Naive thymus-derived CD4-positive, alpha-beta T cell (primary cell): ENCODE data around the gene LEMD2. TPM values are rescaled to one million over a fixed set of nuclear protein-coding genes. Genes with fewer than 3 reads are reported as not detected.

Source experiments
- ATAC-seq: fragments of 150-1000 bp; cut with Tn5 transposase; 2 replicates; pipeline ENCODE4 v1.10.0; 2021; ENCODE audit warnings: mild to moderate bottlenecking, moderate library complexity
- CTCF ChIA-PET: fragments of 350-600 bp; sonication (Branson Sonifier 250); formaldehyde crosslinking; loops from one replicate; lab custom pipeline; 2021; ENCODE audit warnings: antibody characterized with exemption; lab: Charles Lee
- POLR2A ChIA-PET: fragments of 350-600 bp; sonication (Branson Sonifier 250); formaldehyde crosslinking; loops from one replicate; lab custom pipeline; 2021; ENCODE audit warnings: antibody characterized with exemption, inconsistent platforms; lab: Charles Lee
- DNase-seq, 9 donors: peaks; one replicate each; pipeline versions ENCODE4 v3.0.0 to v3.0.0-alpha.2; 2020 to 2022; ENCODE audit warnings: mixed read lengths in 1 of 9
- H3K27ac ChIP-seq: one replicate; pipeline ENCODE4 v1.7.0; 2013; ENCODE audit warnings: mild to moderate bottlenecking, low read depth, low read length, moderate library complexity
- H3K27me3 ChIP-seq, 2 donors: one replicate each; pipeline ENCODE4 v1.7.0; 2013; ENCODE audit warnings: low read length in 2 of 2, mild to moderate bottlenecking in 2 of 2, moderate library complexity in 2 of 2; ENCODE audit not compliant: control insufficient read depth in 2 of 2, insufficient read depth in 2 of 2
- H3K36me3 ChIP-seq, 3 experiments: 1 replicate in 2 of 3; 2 replicates in 1 of 3; pipeline ENCODE4 v1.7.0; 2013; ENCODE audit warnings: low read length in 3 of 3, mild to moderate bottlenecking in 3 of 3, moderate library complexity in 1 of 3; ENCODE audit not compliant: insufficient read depth in 3 of 3, control insufficient read depth in 2 of 3
- H3K4me1 ChIP-seq, 2 donors: one replicate each; pipeline ENCODE4 v1.7.0; 2013; ENCODE audit warnings: low read length in 2 of 2, mild to moderate bottlenecking in 2 of 2, moderate library complexity in 1 of 2; ENCODE audit not compliant: control insufficient read depth in 2 of 2, insufficient read depth in 2 of 2
- H3K4me3 ChIP-seq: 2 replicates; pipeline ENCODE4 v1.7.0; 2013; ENCODE audit warnings: mild to moderate bottlenecking, low read length
- H3K9me3 ChIP-seq, 3 experiments: 1 replicate in 2 of 3; 2 replicates in 1 of 3; pipeline ENCODE4 v1.7.0; 2013; ENCODE audit warnings: low read length in 3 of 3; ENCODE audit not compliant: control insufficient read depth in 2 of 3
- H3K27ac Mint-ChIP-seq, 9 donors: one replicate each; pipeline ENCODE4 v1.8.0; 2020 to 2022; ENCODE audit warnings: mixed read lengths in 9 of 9, mild to moderate bottlenecking in 8 of 9, moderate library complexity in 5 of 9, inconsistent platforms in 2 of 9
- H3K27me3 Mint-ChIP-seq, 5 donors: one replicate each; pipeline ENCODE4 v1.8.0; 2021 to 2022; ENCODE audit warnings: mixed read lengths in 5 of 5, mild to moderate bottlenecking in 1 of 5
- H3K36me3 Mint-ChIP-seq, 5 donors: one replicate each; pipeline ENCODE4 v1.8.0; 2020 to 2022; ENCODE audit warnings: mixed read lengths in 5 of 5, mild to moderate bottlenecking in 3 of 5, inconsistent platforms in 1 of 5
- H3K4me1 Mint-ChIP-seq, 7 donors: one replicate each; pipeline ENCODE4 v1.8.0; 2020 to 2022; ENCODE audit warnings: mixed read lengths in 7 of 7, mild to moderate bottlenecking in 3 of 7, inconsistent platforms in 1 of 7
- H3K4me3 Mint-ChIP-seq, 10 donors: one replicate each; pipeline ENCODE4 v1.8.0; 2020 to 2022; ENCODE audit warnings: mild to moderate bottlenecking in 10 of 10, mixed read lengths in 10 of 10, moderate library complexity in 6 of 10, inconsistent platforms in 2 of 10
- H3K9me3 Mint-ChIP-seq, 11 donors: one replicate each; pipeline ENCODE4 v1.8.0; 2020 to 2022; ENCODE audit warnings: mixed read lengths in 11 of 11, mild to moderate bottlenecking in 4 of 11, inconsistent platforms in 1 of 11, moderate library complexity in 1 of 11
- intact Hi-C, 2 donors: fragments of 100-400 bp; cut with micrococcal nuclease; formaldehyde crosslinking; loops; one replicate each; pipeline ENCODE4 v1.15.1; 2023
- polyA plus RNA-seq, 2 donors: library from polyadenylated mRNA; unstranded; fragments of 300-500 nt; fragmentation: Illumina TruSeq; gene quantifications; one replicate each; pipeline ENCODE4 v1.2.3, GENCODE V29; 2021
- total RNA-seq, 6 experiments: library from RNA in 5 of 6; stranded (reverse) in 5 of 6; gene quantifications; 1 replicate in 5 of 6; 2 replicates in 1 of 6; pipeline ENCODE4 v1.2.3 and lab custom pipeline; 2021 to 2026

The LEMD2 gene
- total and polyA plus RNA-seq, 7 experiments from 2014 or later = 27.0 to 124 (median 104) TPM

DNA sequence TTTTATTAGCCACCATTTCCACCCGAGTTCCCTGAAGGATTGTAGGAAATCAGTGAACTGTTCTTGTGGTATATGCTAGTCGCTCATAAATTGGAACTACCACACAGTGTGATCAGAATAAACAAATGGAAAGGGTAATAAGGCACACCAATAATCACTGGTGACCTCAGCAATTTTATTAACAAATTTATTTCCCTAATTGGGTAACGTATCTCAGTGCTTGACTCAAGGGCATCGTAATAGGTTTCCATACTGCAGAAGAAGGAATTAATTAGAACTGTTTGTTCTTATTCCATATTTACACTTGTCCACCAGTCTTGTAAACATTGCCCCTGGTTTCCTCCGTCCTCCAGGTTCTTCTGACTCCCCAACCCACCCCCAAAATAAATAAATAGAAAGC, 67.4 kb downstream of the LEMD2 start:
- ATAC-seq (no peak), DNase-seq (no peak)
- H3K9me3 Mint-ChIP-seq = peaks cover 0 to 2% (median 0%) of the 10 kb centered on the region in 11 donors
- ChIA-PET CTCF (interaction anchor here (2.3 kb wide), 1 partner anchor 10 kb away, joined by 8 read pairs; the partner anchor contains the start of gene UQCC2), POLR2A (interaction anchor here (1.0 kb wide), 1 partner anchor 10 kb away, joined by 4 read pairs; the partner anchor contains the start of gene UQCC2)
- intact Hi-C loops = no loop called here
- H3K4me3 ChIP-seq = no peak overlapping the region
- peaks cover 0 to 18% of the 10 kb centered on the region in 2 donors for H3K4me1 ChIP-seq
- no peaks in the 10 kb centered on the region for H3K36me3 ChIP-seq
- no peaks in the 10 kb centered on the region for H3K36me3 Mint-ChIP-seq
- H3K27me3 ChIP-seq = no peaks in the 10 kb centered on the region
- peaks cover 9 to 36% (median 28%) of the 10 kb centered on the region in 7 donors for H3K4me1 Mint-ChIP-seq
- H3K9me3 ChIP-seq = no peaks in the 10 kb centered on the region
- no peak overlapping the region for H3K4me3 Mint-ChIP-seq
- H3K27ac ChIP-seq = no peak overlapping the region
- no peak overlapping the region for H3K27ac Mint-ChIP-seq
- H3K27me3 Mint-ChIP-seq = peaks cover 0 to 48% (median 5%) of the 10 kb centered on the region in 5 donors

Other genes starting within 250 kb of the LEMD2 start
- 10 to 100 TPM; 16.9 to 78.8 (median 22.0) TPM for gene BAK1, start 208.9 kb downstream of the LEMD2 start, total RNA-seq
- 10 to 100 TPM in 1 of 2 donors, 1 to 10 TPM in 1; 9.6 to 21.7 TPM for gene BAK1, start 208.9 kb downstream of the LEMD2 start, polyA plus RNA-seq
- gene ITPR3, start 167.8 kb downstream of the LEMD2 start, total RNA-seq = 10 to 100 TPM; 35.6 to 65.7 (median 47.7) TPM
- 1 to 10 TPM; 1.7 to 7.3 TPM for gene ITPR3, start 167.8 kb downstream of the LEMD2 start, polyA plus RNA-seq
- gene UQCC2, start 77.4 kb downstream of the LEMD2 start, total RNA-seq = 10 to 100 TPM; 15.7 to 79.8 (median 23.0) TPM
- 10 to 100 TPM; 34.1 to 50.0 TPM for gene UQCC2, start 77.4 kb downstream of the LEMD2 start, polyA plus RNA-seq
- not detected for gene IP6K3, start 42.2 kb downstream of the LEMD2 start, total RNA-seq
- not detected for gene IP6K3, start 42.2 kb downstream of the LEMD2 start, polyA plus RNA-seq
- not detected for gene MLN, start 14.9 kb upstream of the LEMD2 start, total RNA-seq
- not detected for gene MLN, start 14.9 kb upstream of the LEMD2 start, polyA plus RNA-seq